Stimulated activated CD4-positive, alpha-beta T cell treated with anti-CD3 and anti-CD28 coated beads, Interleukin-12 subunit alpha, Interleukin-12 subunit beta, amount 100 ng/mL, for 48 hours (primary cell): Measurements from ENCODE around the gene GCGR.
A peak's percentile ranks its signal among the peaks of the same experiment; 100 is the strongest.

ENCODE experiments used
- DNase-seq, 3 donors: peaks; one replicate each; pipeline ENCODE4 v3.0.0-alpha.2; 2020; ENCODE audit warnings: low read depth in 2 of 3, low spot score in 1 of 3

The GCGR gene

DNA sequence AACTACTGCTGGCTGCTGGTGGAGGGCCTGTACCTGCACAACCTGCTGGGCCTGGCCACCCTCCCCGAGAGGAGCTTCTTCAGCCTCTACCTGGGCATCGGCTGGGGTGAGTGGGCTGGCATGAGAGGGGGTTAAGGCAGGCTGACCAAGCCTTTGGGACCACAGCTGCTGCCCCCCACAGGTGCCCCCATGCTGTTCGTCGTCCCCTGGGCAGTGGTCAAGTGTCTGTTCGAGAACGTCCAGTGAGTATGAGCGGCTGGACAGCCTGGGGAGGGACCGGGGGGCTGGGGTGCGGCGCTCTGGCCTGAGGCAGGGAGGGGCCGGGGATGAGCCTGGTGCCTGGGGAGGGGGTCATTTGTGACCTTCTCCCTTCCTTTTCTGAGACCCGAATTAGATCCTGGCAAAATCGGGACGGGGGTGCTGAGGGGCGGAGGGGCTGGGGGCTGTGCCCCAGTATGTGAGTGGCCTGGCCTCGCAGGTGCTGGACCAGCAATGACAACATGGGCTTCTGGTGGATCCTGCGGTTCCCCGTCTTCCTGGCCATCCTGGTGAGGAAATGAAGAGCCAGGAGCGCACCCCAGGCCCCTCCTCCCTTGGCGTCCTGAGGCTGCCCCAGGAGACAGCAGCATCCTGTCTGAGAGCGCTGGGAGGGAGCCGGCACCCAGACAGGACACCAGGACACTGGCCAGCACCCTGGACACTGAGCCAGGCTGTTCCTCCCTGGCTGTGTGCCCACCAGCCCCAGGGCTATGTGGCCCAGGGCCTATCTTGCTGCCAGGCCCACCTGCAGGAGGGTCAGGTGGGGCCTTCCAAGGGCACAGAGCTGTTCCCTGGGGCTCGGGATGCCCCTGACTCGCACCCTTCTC is 8.0 kb downstream of the GCGR start:
- DNase-seq = no peak

DNA sequence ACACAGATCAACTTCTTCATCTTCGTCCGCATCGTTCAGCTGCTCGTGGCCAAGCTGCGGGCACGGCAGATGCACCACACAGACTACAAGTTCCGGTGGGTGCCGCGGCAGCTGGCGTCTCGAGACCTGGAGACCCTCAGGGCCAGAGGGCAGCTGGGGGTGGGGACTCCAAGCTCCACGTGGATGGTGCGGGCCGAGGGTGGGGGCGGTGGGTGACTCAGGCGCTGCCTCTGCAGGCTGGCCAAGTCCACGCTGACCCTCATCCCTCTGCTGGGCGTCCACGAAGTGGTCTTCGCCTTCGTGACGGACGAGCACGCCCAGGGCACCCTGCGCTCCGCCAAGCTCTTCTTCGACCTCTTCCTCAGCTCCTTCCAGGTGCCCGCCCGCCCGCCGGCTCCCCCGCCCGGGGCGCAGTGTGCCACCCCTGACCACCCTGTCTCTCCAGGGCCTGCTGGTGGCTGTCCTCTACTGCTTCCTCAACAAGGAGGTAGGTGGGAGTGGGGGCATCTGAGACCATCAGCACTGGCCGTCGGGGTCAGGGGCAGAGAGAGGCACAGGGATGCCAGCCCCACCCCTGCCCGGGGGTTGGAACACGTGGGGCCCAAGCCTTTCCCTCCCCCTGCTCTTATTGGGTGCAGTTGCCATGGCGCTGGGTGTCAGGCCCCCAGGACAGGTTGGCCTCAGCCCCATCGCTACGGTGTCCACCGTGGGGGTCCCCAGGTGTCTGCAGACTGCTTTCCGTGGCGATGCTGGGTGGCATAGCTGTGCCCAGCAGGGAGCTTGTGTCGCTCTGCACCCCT is 8.8 kb downstream of the GCGR start:
- no peak for DNase-seq

DNA sequence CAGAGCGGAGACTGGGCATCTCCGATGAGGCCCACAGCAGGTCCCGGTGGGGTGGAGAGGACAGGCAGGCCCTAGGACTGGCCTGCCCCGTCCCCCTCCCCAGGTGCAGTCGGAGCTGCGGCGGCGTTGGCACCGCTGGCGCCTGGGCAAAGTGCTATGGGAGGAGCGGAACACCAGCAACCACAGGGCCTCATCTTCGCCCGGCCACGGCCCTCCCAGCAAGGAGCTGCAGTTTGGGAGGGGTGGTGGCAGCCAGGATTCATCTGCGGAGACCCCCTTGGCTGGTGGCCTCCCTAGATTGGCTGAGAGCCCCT is 9.4 kb downstream of the GCGR start:
- DNase-seq = no peak

DNA sequence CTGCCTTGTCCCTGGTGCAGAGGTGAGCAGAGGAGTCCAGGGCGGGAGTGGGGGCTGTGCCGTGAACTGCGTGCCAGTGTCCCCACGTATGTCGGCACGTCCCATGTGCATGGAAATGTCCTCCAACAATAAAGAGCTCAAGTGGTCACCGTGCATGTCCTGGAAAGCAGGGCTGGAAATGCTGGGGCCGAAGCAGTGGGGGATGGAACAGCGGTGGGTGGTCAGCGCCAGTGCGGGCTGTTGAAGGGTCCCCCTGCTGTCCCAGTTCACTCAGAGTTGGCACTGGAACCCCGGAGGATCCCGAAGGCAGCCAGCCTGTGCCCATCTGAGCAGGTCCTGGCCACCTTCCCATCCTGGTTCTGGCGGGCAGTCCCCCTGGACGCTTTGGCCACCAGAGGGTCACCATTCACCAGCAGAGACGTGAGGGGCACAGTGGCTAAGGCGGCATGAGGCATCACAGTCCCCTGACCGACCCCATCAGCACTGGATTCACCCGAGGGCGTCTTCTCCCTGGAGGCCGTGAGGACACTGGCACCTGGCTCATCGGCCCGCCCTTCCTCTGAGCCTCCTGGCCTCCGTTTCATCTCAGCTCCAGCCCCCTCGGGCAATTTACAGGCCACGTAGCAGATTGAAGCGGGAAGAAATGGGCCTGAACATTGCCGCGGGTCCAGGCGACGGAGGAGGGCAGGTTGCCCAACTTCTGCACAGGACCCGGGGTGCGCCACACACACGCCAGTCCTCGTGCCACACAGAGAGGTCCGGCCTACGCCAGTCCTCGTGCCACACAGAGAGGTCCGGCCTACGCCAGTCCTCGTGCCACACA is 10.1 kb downstream of the GCGR start:
- no peak for DNase-seq

DNA sequence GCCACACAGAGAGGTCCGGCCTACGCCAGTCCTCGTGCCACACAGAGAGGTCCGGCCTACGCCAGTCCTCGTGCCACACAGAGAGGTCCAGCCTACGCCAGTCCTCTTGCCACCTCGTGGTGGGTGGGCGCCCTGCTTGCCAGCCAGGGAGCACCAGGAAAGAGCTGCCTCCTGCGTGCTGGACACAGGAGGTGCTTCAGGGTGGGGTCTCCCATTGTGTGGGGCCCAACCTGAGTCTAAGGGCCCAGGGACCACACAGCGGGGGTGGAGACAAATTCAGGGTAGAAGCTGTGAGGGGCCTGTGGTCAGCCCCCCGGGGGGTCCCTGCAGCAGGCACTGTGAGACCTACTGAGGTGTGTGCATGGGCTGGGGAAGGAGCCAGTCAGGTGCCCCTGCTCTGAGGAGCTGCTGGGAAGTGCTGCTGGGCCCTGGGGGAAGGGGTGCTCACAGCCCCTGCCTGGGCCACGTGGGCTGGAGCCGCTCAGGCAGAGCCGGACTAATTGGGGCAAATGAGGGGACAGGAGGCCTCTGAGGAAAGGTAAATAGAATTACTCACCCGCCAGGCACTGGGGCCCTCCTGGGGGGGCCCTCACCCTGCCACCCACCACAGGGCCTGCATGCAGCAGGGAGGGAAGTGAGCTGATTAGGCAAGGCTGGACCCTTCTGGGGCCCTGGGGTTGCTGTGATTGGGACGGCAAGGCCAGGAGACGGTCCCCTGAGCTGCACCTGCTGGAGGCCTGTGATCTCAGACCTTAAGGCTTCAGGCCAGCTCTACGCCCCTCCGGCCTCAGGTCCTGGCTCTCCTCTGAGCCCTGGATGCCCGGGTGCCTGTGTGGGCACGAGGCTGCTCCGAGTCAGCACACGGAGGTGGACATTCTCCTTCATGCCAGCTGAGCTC is 11.0 kb downstream of the GCGR start:
- no peak for DNase-seq

DNA sequence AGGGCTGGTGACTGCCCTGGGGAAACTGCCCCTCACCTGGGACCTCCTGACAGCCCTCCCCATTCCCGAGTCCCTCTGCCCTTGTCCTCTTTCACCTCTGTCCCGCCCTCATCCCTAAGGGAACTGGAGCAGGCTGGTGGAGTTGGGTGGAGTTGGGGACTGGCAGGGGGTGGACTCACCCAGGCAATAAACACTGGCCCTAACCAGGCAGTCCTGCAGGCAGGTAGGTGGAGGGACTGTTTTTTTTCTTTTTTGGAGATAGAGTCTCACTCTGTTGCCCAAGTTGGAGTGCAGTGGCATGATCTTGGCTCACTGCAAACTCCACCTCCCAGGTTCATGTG is 11.7 kb downstream of the GCGR start:
- DNase-seq = no peak

DNA sequence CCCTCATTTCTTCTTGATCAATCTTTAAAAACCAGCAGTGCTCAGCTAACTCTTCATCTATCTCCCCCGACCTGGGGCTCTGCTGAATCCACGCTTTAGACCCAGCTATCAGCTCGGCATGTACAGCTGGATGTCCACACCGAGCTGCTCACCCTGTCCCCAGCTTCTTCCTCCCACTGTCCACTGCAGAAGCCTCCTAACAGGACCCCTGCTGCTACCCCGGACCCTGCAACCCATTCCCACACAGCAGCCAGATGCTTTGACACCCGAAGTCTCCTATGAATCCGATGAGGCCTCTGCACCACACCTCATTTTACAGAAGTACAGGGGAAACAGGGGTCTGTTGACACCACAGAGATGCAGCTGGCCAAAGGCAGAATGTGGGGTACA is 13.8 kb downstream of the GCGR start:
- DNase-seq = no peak

DNA sequence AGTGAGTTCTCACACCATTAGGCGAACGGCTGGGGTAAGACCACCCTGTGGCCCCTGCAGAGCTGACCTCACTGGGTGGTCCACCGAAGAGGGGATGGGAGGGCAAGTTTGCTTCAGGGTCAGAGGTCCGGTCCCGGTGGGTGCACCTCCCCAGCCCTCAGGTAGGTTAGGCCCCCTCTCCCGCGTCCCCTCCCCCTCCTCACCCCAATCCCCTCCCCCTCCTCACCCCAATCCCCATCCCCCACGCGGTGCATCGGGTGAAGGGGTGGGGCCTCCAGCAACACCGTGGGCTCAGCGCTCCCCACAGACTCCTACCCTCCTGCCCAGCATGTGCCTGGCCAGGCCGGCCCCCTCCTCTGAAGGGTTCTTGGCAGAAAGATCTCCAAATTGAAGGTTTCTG is 15.8 kb downstream of the GCGR start:
- DNase-seq = no peak

DNA sequence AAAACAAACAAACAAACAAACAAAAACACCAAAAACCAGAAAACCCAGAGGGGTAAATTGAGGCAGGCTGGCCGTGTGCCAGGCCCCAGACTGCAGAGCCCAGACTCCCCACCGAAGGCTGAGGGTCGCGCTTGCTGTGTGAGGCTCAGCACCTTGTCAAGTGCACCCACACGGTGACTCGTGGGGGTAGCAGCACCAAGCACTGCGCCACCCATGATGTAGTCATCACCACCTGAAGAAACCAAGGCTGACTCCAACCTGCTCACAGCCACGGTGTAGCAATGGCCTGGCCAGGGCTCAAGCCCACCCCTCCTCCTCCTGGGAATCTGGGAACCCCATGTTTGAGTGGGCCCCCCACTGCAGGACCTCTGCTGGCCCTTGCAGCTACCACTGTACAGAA is 17.2 kb downstream of the GCGR start:
- DNase-seq = no peak

DNA sequence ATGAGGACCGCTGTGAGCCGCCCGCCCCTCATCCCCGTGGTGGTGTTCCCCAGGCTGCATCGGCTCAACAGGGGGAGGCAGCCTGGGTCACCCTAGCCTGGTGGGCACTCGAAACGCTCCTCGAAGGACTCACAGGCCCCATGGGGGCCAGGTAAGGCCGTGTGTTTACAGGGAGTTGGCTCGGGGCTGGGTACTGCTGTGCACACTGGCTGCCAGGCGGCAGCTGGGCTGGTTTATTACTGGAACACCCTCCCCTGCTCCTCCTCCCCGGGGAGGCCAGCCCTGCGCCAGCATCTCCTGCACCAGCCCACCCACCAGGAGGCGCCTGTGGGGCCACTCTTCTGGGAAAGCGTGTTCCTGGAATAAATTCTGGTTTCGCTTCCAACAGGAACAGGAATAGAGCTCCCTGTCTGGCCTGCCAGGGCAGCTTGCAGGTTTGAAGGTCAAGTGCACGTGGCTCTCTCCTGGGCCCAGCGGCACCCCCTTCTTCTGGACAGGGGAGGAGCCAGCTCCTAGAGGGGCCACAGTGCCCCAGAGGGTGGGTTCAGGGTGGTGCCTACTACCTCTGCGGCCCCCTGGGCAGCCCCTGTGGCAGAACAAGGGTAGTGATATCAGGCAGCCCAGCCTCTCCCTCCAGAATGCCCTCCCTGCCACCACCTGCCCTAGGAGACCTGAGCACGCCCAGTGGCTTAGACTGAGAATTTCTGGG is 17.8 kb downstream of the GCGR start:
- peak in 1 of 3 donors; percentile 10 for DNase-seq

DNA sequence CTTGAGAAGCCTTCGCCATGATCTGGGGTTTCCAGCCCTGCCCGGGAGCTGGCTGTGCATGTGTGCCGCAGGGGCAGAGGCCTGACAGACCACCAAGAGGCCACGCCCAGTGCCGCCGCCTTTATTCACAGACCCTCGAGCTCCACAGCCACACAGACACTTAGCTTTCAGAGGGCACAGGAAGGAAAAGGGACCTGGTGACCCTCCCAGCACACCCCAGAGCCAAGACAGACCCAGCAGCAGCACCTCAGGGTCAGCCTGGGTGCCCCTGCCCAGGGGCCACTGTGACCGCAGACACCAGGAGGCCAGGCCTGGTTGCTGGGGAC is 18.3 kb downstream of the GCGR start:
- no peak for DNase-seq

DNA sequence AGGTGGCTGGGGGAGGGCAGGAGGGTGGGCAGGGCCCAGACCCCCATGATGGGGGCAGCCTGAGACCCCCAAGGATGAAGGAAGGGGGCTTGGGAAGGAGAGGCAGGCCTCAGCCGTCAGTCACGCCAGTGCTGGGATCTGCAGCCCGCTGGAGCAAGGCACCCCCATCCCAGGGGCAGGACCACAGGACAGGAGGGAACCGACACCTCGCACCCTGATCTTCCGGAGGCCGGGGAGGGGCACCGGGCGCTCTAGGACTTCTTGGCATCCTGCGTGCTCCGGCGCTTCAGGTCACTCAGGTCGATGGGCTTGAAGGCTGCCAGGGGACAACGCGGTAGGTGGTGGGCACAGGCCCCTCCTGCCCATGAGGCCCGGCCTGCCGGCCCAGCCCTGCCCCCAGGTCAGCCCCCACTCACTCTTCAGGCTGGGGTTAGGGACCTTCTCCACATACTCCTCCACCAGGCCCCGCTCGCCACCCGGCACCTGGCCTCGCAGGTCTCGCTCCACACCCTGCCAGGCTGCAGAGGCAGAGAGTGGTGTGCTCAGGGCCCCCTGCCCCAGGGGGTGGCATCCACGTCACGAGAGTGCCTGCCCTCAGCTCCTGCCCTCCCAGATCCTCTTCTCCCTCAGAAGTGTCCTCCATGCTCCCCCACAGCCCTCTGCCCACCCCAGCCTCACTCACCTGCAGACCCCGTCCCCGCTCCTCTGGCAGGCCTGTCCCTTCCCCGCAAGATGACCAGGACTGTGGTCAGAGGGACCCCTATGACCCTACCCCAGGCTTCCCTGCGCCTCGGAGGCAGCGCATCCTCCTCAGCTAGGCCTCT is 19.3 kb downstream of the GCGR start:
- DNase-seq = no peak

DNA sequence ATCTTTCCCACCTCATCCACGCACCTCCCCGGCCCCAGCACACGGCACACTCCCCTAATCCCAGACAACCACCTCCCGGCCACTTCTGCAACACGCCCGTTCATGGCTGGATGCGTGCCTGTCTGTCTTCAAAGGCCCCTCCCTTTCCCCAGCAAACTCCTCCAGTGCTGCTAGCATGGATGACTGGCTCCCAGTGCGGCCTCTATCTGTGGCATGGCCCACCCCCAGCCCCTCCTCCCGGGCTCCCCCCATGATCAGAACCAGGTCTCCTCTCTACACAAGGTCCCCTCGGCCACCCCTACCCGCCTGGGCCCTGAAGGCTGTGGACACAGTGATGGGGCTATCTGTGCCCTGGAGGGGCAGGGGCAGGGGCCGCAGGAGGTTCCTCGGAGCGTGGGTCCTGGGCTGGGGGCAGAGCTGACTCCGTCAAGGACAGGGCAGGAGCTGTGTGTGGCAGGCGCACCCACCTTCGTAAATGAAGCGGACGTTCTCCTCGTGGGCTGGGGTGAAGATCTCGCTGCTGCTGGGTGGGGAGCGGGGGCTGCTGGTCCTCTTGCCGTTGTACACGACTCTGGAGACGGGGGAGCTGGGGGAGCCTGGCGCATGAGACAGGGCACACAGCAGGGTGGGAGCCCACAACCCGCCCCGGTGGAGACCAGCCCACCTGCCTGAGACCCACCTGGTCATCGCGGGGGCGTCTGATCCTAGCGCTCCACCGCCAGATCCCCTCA is 20.0 kb downstream of the GCGR start:
- no peak for DNase-seq

DNA sequence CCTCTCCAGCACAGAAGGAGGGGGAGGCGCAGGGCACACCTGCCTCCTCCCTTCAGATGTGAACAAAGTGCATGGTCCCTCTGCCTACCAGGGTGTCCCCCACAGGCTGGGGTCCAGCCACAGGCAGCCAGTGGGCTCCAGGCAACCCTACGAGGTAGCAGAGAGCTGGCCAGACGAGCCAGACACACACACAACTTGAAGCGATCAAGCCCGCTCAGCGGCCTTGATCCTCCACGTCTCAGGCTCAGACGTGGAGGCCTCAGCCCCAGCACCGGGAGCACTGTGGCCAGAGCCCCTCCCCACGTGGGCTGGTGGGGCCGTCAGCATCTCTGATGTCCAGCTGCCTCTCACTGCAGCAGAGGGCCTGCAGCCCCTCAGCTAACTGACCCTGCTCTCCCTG is 20.6 kb downstream of the GCGR start:
- no peak for DNase-seq

DNA sequence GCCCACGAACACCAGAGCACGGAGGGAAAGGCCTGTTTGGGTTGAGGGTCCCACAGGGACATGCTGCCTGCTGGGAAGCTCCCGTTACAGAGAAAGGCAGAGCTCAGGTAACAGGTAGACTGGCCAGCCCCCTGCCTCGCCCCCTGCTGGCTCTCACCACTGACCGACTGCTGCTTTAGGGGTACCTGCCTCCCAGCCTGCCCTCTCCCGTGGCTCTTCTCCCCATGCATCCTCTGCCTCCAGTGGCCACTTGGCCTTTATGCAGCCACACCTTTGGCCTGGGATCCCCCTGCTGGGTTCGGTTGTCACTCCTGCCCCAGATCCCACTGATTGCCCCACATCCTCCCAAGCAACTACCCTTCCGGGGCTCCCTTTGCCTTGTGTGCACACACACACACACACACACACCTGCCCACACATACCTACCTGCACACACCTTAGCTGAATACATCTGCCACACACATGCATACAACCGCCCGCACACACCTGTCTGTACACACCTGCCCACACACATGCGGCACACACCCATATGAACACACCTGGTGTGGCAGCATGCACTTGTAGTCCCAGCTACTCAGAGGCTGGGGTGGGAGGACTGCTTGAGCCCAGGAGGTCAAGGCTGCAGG is 22.0 kb downstream of the GCGR start:
- no peak for DNase-seq

DNA sequence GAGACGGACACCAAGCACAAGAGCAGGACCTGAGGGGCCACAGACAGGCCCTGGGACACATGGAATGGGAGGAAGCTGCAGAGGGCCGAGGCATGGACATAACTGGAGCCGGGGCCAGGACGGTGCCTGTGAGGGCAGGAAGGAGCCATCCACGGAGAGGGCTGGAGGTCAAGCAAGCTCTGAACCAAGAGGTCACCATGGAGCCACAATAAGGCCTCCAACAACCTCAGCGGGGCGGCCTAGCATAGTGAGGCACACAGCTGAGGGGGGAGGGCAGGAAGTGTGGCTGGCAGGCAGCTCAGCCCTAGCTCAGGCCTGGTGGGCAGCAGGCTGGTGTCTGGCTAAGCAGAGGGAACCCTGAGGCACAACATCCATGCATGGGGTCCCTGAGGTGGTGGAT is 24.7 kb downstream of the GCGR start:
- no peak for DNase-seq

DNA sequence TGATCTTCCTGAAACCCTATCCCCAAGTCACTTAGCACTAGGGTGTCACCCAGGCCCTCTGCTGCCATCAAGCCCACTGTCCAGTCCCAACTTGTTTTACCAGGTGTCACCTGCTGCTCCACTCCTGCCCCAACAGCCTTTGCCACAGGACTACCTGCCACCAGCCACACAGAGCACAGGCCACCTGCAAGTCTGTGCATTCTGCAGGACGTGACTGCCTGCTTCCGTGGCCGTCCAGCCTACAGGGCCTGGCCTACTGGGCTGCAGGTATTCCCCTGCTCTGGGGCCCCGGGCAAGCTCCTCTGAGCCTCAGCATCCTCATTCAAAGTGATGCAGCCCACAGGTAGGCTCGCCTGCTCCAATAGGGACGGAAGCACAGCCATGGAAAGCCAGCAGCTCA is 25.9 kb downstream of the GCGR start:
- no peak for DNase-seq

DNA sequence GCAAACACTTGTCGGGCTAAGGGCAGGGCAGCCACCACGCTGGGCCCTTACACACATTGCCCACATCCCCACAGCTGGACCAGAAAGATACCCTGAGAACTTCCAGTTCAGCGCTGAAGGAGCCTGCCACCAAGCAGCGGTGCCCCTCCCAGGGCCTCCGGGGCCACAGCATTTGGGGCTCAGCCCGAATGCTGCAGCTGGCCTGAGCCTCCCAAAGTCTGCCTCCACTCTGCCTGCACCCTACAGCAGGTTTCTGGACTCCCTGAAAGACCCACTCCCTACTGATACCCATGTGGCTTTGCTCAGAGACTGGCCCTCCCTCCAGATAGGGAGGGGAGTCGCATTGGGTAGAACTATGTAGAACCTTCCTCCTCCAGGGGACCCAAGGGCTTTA is 27.6 kb downstream of the GCGR start:
- peak in 2 of 3 donors; percentile 3 to 6 for DNase-seq
